Urothelium cell line (cell line): Measurements from ENCODE around the gene CBX4.

Experiments
- DNase-seq: peaks from one replicate; pipeline ENCODE4 v3.0.0; 2011; ENCODE audit warnings: low spot score, mixed read lengths
- FAIRE-seq: peaks from 2 replicates; lab custom pipeline; 2011; peaks lifted over from hg19 to GRCh38; lab: Jason Lieb, UNC

The CBX4 gene

GRCh38 chr17:79839356-79840268, at the start of gene CBX4:
Gene CBX4, minus strand, starts transcription at chr17:79839440. Its CDS starts 189 bp downstream, at chr17:79839251.
- FAIRE-seq = peak; percentile 30

GRCh38 chr17:79888009-79888540, 48.8 kb upstream of the CBX4 start:
- FAIRE-seq (no peak), DNase-seq (no peak)

More at GRCh38 chr17:79839356-79840268, at the start of gene CBX4:
- peak; percentile 99 for DNase-seq

- DNase-seq (no peak), FAIRE-seq (no peak)
Measured at GRCh38 chr17:79887451-79887991, 48.3 kb upstream of the CBX4 start.

GRCh38 chr17:79883202-79883601, 44.0 kb upstream of the CBX4 start:
- FAIRE-seq = no peak
- DNase-seq = no peak

- DNase-seq = no peak
- FAIRE-seq = no peak
Measured at GRCh38 chr17:79878329-79878947, 39.2 kb upstream of the CBX4 start.

- FAIRE-seq (no peak), DNase-seq (no peak)
Measured at GRCh38 chr17:79877041-79877440, 37.8 kb upstream of the CBX4 start.

- no peak for FAIRE-seq
Measured at GRCh38 chr17:79875511-79875910, 36.3 kb upstream of the CBX4 start.

GRCh38 chr17:79874329-79874981, 35.2 kb upstream of the CBX4 start:
- DNase-seq = peak; percentile 70
- no peak for FAIRE-seq

More at GRCh38 chr17:79875511-79875910, 36.3 kb upstream of the CBX4 start:
- no peak for DNase-seq

- FAIRE-seq (no peak), DNase-seq (no peak)
Measured at GRCh38 chr17:79873583-79873982, 34.3 kb upstream of the CBX4 start.

- no peak for DNase-seq
- peak; percentile 5 for FAIRE-seq
Measured at GRCh38 chr17:79872762-79873161, 33.5 kb upstream of the CBX4 start.

- DNase-seq (no peak), FAIRE-seq (no peak)
Measured at GRCh38 chr17:79871131-79871530, 31.9 kb upstream of the CBX4 start.

- DNase-seq = no peak
- FAIRE-seq = no peak
Measured at GRCh38 chr17:79870540-79870939, 31.3 kb upstream of the CBX4 start.

GRCh38 chr17:79866791-79867518, 27.7 kb upstream of the CBX4 start:
- no peak for DNase-seq
- no peak for FAIRE-seq

- DNase-seq (no peak), FAIRE-seq (peak; percentile 70)
Measured at GRCh38 chr17:79865351-79866210, 26.3 kb upstream of the CBX4 start.

GRCh38 chr17:79864617-79865250, 25.5 kb upstream of the CBX4 start:
- FAIRE-seq = no peak
- no peak for DNase-seq

GRCh38 chr17:79864147-79864546, 24.9 kb upstream of the CBX4 start:
- FAIRE-seq = no peak
- DNase-seq = no peak

GRCh38 chr17:79862771-79863440, 23.7 kb upstream of the CBX4 start:
- FAIRE-seq (peak; percentile 20), DNase-seq (no peak)

GRCh38 chr17:79862238-79862637, 23.0 kb upstream of the CBX4 start:
- DNase-seq (no peak), FAIRE-seq (no peak)
